Measurements from ENCODE around the gene GON4L.

DNA sequence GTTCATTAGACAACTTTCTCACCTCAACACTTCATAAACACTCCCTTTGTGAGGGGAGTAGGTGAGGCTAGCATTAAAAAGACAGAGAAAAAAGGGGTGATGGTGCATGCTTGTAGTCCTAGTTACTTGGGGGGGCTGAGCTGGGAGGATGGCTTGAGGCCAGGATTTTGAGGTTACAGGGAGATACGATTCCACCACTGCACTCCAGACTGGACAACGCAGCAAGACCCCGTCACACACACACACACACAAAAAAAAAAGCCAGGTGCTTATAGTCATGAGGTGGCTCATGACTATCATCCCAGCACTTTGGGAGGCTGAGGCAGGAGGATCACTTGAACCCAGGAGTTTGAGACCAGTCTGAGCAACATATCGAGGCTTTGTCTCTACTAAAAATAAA is 29.6 kb downstream of the GON4L start:
- TF ChIP-seq POLR2A (IDR thresholded peaks at IDR 0.05; ENCODE audit: low read length) (no peak), GATA1 (IDR thresholded peaks at IDR 0.05; ENCODE audit: low read depth, low read length) (no peak)

Data from erythroblast (primary cell).